ENCODE data around the gene MAPK8. TPM values are rescaled to one million over a fixed set of nuclear protein-coding genes. Genes with fewer than 3 reads are reported as not detected.

The MAPK8 gene
- total RNA-seq, 2 donors from 2014 or later = 32.3 to 43.3 TPM

DNA sequence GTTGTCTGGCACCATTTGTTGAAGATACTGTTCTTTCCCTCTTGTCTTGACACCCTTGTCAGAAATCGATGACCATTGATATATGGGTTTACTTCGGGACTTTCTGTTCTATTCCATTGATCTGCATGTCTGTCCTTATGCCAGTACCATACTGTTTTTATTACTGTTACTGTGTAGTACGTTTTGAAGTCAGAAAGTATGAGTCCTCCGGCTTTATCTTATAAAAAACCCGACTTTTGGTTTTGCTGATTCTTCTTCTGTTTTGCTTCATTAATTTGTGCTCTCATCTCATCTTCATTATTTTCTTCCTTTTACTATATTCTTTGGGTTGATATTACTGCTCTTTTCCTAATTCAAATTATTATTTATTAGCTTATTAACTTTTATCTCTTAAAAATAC lies 52.4 kb downstream of the MAPK8 start:
- Histone ChIP-seq H3K27ac (no peak overlapping the region), H3K9me3 (no peaks in the 10 kb centered on the region), H3K4me3 (no peak overlapping the region), H3K4me1 (no peaks in the 10 kb centered on the region), H3K9ac (ENCODE audit: low read depth in 2 of 2, low read length in 2 of 2) (no peak overlapping the region), H3K27me3 (no peaks in the 10 kb centered on the region), H3K36me3 (no peaks in the 10 kb centered on the region)
- no peak for DNase-seq
- TF ChIP-seq, protein P1, sequence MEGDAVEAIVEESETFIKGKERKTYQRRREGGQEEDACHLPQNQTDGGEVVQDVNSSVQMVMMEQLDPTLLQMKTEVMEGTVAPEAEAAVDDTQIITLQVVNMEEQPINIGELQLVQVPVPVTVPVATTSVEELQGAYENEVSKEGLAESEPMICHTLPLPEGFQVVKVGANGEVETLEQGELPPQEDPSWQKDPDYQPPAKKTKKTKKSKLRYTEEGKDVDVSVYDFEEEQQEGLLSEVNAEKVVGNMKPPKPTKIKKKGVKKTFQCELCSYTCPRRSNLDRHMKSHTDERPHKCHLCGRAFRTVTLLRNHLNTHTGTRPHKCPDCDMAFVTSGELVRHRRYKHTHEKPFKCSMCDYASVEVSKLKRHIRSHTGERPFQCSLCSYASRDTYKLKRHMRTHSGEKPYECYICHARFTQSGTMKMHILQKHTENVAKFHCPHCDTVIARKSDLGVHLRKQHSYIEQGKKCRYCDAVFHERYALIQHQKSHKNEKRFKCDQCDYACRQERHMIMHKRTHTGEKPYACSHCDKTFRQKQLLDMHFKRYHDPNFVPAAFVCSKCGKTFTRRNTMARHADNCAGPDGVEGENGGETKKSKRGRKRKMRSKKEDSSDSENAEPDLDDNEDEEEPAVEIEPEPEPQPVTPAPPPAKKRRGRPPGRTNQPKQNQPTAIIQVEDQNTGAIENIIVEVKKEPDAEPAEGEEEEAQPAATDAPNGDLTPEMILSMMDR (IDR thresholded peaks at IDR 0.05) = no peak
- intact Hi-C loops (cut with DNase I) = no loop called here

DNA sequence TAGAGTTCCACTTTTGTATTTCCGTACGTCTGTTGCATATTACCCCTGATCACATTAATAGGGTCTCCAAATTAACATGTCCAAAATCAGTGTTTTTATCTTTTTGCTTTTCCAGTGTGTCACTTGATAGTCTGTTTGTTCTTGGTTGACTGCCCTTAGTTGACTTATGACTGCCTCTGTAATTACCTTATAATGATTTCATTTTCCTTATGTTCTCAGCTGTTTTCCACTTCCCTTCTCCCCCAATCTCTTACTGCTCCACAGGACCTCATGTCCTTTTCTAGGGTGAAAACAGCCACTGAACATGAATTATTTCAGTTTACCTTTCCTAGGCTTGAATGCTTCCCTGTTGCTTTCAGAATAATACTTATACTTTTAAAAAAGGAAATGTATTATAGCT lies 54.7 kb downstream of the MAPK8 start:
- Histone ChIP-seq H3K27ac (no peak overlapping the region), H3K4me3 (no peak overlapping the region), H3K27me3 (no peaks in the 10 kb centered on the region), H3K9me3 (no peaks in the 10 kb centered on the region), H3K36me3 (no peaks in the 10 kb centered on the region), H3K4me1 (peaks cover 5% of the 10 kb centered on the region), H3K9ac (ENCODE audit: low read depth in 2 of 2, low read length in 2 of 2) (no peak overlapping the region)
- TF ChIP-seq, protein P1 (IDR thresholded peaks at IDR 0.05) = no peak
- no peak for DNase-seq
- intact Hi-C loops (cut with DNase I) = loop anchor here (5.0 kb wide), 2 partner anchors 146 to 296 kb away; no protein-coding TSS in a partner anchor

DNA sequence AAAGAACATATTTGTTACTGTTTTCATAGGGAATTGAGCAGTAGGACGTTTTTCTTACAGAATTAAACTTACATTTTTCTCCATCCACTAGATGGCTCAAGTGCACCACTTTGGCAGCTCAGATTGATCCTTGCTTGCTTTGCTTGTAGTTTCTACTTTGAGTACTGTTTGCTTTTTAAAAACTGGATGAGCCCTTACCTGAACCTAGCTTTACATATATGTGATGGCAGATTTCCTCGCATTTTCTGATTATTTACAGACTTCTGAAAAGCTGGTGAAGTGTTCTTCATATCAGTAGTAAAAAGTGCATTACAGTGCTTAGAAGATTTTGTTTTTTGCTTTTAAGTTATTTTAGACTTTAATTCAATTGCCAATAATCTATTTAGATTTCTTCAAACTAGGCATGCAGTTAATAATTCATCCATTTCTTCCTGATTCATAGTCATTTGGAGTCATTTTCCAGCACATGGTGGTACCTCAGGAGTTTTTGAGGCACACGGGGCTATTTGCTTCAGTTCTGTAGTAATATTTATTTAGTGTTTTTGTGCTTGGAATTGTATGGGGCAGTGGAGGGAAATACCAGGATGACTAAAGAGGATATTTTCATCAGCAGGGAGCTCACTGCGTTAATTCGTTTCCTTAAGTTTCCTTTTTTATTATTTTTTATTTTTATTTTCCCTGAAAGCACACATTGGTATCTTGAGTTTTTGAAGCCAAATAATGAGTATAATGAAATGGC lies 57.3 kb downstream of the MAPK8 start:
- no peak overlapping the region for H3K27ac ChIP-seq
- intact Hi-C loops (cut with DNase I) = loop anchor here (5.0 kb wide), 2 partner anchors 144 to 294 kb away; no protein-coding TSS in a partner anchor

DNA sequence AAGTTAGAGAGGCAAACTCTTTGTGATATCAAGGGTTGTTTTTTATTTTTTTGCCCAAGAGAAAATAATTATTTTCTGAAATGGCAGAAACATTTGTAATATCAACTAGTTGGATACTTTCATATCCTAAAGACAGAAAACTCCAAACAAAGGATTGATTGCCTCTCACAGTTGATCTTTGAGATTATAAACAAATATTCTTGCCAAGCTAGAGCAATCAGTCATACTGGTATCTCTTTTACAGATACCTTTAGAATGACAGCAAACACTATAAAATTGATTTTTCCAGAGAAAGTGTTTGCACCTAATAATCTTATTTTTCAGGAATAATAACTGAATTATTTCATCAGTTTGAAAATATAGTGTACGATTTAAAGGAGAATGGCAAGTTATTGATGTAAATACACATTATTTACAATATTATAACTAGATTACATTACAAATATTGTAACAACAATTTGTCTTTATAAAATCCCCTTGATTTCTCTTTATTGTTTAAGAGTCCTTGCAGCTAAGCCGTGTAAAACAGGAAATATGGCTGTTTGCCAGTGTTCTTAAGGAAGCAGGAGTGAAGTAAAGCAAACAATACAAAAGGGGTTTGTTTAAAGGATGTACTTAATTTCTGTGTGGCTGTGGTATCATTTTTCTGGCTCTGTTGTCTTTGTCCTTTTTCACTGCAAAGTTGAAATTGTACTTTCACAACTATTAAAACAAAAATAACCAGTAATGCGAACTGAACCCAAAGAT lies 58.4 kb downstream of the MAPK8 start:
- Histone ChIP-seq H3K27me3 (no peaks in the 10 kb centered on the region), H3K36me3 (no peaks in the 10 kb centered on the region), H3K9me3 (no peaks in the 10 kb centered on the region), H3K4me1 (peaks cover 5% of the 10 kb centered on the region), H3K27ac (no peak overlapping the region), H3K9ac (ENCODE audit: low read depth in 2 of 2, low read length in 2 of 2) (no peak overlapping the region), H3K4me3 (no peak overlapping the region)
- no peak for DNase-seq
- TF ChIP-seq, protein P1 (IDR thresholded peaks at IDR 0.05) = no peak
- intact Hi-C loops (cut with DNase I) = loop anchor here (5.0 kb wide), 2 partner anchors 142 to 292 kb away; no protein-coding TSS in a partner anchor

More for the DNA sequence above, 57.3 kb downstream of the MAPK8 start:
- TF ChIP-seq, protein P1 (IDR thresholded peaks at IDR 0.05) = peak; percentile 57
- no peaks in the 10 kb centered on the region for H3K27me3 ChIP-seq
- no peaks in the 10 kb centered on the region for H3K36me3 ChIP-seq
- peaks cover 5% of the 10 kb centered on the region for H3K4me1 ChIP-seq
- H3K9me3 ChIP-seq = no peaks in the 10 kb centered on the region
- no peak overlapping the region for H3K4me3 ChIP-seq
- no peak overlapping the region for H3K9ac ChIP-seq (ENCODE audit: low read depth in 2 of 2, low read length in 2 of 2)
- DNase-seq = peak; percentile 33

DNA sequence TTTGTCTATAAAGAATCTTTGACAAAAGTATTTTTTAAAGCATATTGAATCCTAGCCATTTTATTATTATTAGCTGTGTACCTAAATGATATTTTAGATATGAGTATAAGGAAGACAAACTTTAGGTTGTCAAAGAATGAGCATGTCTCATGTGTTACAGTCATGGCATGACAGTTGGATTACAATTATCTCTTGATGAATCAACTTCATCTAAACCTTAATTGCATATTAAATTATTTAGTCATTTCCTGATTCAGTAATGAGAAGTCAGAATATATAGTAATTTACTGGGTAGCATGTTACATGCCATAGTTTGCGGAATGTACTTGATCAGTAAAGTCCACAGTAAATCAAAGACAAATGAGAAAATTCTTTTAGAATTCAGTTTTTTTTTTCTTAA lies 59.2 kb downstream of the MAPK8 start:
- Histone ChIP-seq H3K36me3 (no peaks in the 10 kb centered on the region), H3K4me1 (peaks cover 5% of the 10 kb centered on the region), H3K9ac (ENCODE audit: low read depth in 2 of 2, low read length in 2 of 2) (no peak overlapping the region), H3K27ac (no peak overlapping the region), H3K27me3 (no peaks in the 10 kb centered on the region), H3K4me3 (no peak overlapping the region), H3K9me3 (no peaks in the 10 kb centered on the region)
- DNase-seq = no peak
- intact Hi-C loops (cut with DNase I) = no loop called here
- TF ChIP-seq, protein P1 (IDR thresholded peaks at IDR 0.05) = no peak
